ENCODE data around the gene GPRIN2. TPM values are rescaled to one million over a fixed set of nuclear protein-coding genes. Genes with fewer than 3 reads are reported as not detected.
A peak's percentile ranks its signal among the peaks of the same experiment; 100 is the strongest.

Gene GPRIN2
- total and polyA plus RNA-seq, 2 of the 8 experiments (the other 6 are each of a cell fraction or from before 2014, with no cell fraction given) = 14.3 to 18.6 TPM

GRCh38 chr10:46545861-46546590 is 10.4 kb downstream of the GPRIN2 start:
- Histone ChIP-seq H3K79me2 (ENCODE audit: control insufficient read depth in 1 of 2, insufficient read depth in 2 of 2, low read length in 2 of 2) (no peaks in the 10 kb centered on the region), H4K5ac (ENCODE audit: insufficient read length, low read depth, low read length) (no peak overlapping the region), H3K4me1 (replicated peaks in 1 of 4; ENCODE audit: control insufficient read depth in 3 of 4, insufficient read depth in 4 of 4, low read length in 3 of 4) (peaks cover 5 to 9% (median 7%) of the 10 kb centered on the region in 4 experiments), H3K14ac (ENCODE audit: insufficient read length) (no peak overlapping the region), H2BK20ac (ENCODE audit: low read length) (no peak overlapping the region), H4K8ac (ENCODE audit: extremely low read depth, insufficient read depth, low read length) (no peak overlapping the region), H3K36me3 (ENCODE audit: control insufficient read depth in 2 of 4, insufficient read depth in 4 of 4, low read length in 3 of 4) (peaks cover 4 to 16% (median 5%) of the 10 kb centered on the region in 4 experiments; a peak in 5 of 8 replicates), H3K79me1 (ENCODE audit: low read depth, low read length) (no peaks in the 10 kb centered on the region), H3K27ac (ENCODE audit: low read depth, low read length) (no peak overlapping the region), H2BK5ac (ENCODE audit: low read depth, low read length) (no peak overlapping the region), H4K91ac (replicated peaks; ENCODE audit: insufficient read length, low read length) (no peak overlapping the region), H2AK5ac (ENCODE audit: low read depth, low read length) (no peak overlapping the region), H4K20me1 (replicated peaks in 1 of 2; ENCODE audit: control insufficient read depth in 1 of 2, insufficient read depth in 2 of 2, low read length in 2 of 2) (peaks cover 5 to 15% of the 10 kb centered on the region in 2 experiments), H3K9ac (replicated peaks in 1 of 4; ENCODE audit: extremely low read depth in 1 of 4, low read depth in 3 of 4, low read length in 3 of 4) (no peak overlapping the region), H2AFZ (ENCODE audit: low read length) (no peak overlapping the region), H3K4me2 (ENCODE audit: insufficient read depth in 1 of 2, low read depth in 2 of 2, low read length in 2 of 2) (no peak overlapping the region), H3K9me3 (ENCODE audit: insufficient read depth in 2 of 2, low read depth in 1 of 2, low read length in 1 of 2) (no peaks in the 10 kb centered on the region), H3K27me3 (replicated peaks in 1 of 4; ENCODE audit: control insufficient read depth in 3 of 4, extremely low read depth in 1 of 4, insufficient read depth in 3 of 4, low read length in 3 of 4) (0 out of 7 replicates have a peak, but pooled peaks cover 0 to 2% (median 0%) of the 10 kb centered on the region in 4 experiments), H3K56ac (replicated peaks; ENCODE audit: insufficient read length, low read depth, low read length) (no peak overlapping the region), H3K23me2 (ENCODE audit: low read depth, low read length) (peaks cover under 1% of the 10 kb centered on the region; the same call in 1 of the 2 replicates), H2BK120ac (replicated peaks; ENCODE audit: low read depth, low read length) (no peak overlapping the region), H2BK15ac (ENCODE audit: low read length) (0 out of 2 replicates have a peak overlapping the region, but pooled peaks have one; percentile 5), H3K18ac (ENCODE audit: extremely low read depth, low read length) (no peak overlapping the region), H3K4me3 (ENCODE audit: extremely low read depth in 1 of 4, insufficient read depth in 2 of 4, low read depth in 3 of 4, low read length in 4 of 4) (no peak overlapping the region), H2BK12ac (ENCODE audit: low read depth, low read length) (no peak overlapping the region), H3K23ac (ENCODE audit: insufficient read length) (no peak overlapping the region), H3K4ac (replicated peaks; ENCODE audit: insufficient read length, low read depth, low read length) (no peak overlapping the region)
- ChIA-PET CTCF (ENCODE audit: partially characterized antibody) (interaction anchor here (0.8 to 4.7 kb wide), 13 partner anchors 9 to 1230 kb away, joined by 3 to 65 read pairs (median 15); partner anchors contain the start of gene GPRIN2), POLR2A (ENCODE audit: partially characterized antibody) (interaction anchor here (0.6 to 4.4 kb wide), 6 partner anchors 8 to 658 kb away, joined by 3 to 44 read pairs (median 6); partner anchors contain the start of gene GPRIN2)
- FAIRE-seq = no peak
- TF ChIP-seq POLR2AphosphoS5 (IDR thresholded peaks at IDR 0.05; ENCODE audit: low read depth, low read length) (peak; percentile 19; the same call in 1 of the 2 replicates), GABPA (IDR thresholded peaks at IDR 0.05; ENCODE audit: borderline replicate concordance, insufficient read depth, low read length) (no peak)
- 83% methylated on average over 5 of the region's 5 CpGs; no CpG with 5 or more reads in 1 of the 2 experiments for WGBS, 2 experiments (ENCODE audit: extremely low coverage in 1 of 2, insufficient coverage in 1 of 2, insufficient read length in 1 of 2, insufficient replicate concordance in 2 of 2, low coverage in 1 of 2, low lambda C conversion rate in 2 of 2, missing lambda C conversion rate in 1 of 2)
- DNase-seq (ENCODE audit: low read depth in 1 of 2, low spot score in 2 of 2) = peak in 1 of 2 experiments; percentile 46
